ENCODE measurements around the gene DYSF.

The DYSF gene

DNA sequence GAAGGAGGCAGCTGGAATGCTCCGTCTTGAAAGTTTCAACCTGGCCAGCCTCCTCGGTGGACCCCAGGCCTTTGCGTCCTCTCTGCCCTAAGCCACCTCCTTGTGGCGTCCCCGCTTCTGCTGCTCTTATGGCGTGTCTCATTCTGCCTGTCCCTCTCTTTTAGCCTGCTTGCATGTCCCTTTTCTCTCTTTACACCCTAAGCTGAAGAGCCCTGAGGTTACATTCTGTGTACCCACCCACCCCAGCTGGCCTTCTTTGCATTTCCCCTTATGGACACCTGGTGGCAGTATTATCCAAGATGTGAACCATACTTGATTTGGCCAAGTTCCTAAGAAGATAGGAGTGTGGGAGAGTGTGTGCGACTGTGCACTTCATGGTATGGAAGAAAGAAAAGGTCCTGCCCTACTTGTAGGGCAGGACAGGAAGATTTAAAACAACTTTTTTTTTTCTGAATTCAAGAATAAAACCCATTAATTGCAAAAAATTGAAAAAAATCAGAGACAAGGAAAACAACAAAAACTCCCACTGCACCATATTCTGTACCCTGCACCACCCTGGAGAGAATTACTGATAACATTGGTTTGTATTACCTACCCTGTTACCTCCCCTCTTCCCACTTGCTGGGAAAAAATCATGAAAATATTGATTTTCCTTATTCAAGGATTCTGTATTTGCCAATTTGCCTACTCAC, 77.4 kb downstream of the DYSF start:
- DNase-seq (ENCODE audit: low spot score) = peak; percentile 76

DNA sequence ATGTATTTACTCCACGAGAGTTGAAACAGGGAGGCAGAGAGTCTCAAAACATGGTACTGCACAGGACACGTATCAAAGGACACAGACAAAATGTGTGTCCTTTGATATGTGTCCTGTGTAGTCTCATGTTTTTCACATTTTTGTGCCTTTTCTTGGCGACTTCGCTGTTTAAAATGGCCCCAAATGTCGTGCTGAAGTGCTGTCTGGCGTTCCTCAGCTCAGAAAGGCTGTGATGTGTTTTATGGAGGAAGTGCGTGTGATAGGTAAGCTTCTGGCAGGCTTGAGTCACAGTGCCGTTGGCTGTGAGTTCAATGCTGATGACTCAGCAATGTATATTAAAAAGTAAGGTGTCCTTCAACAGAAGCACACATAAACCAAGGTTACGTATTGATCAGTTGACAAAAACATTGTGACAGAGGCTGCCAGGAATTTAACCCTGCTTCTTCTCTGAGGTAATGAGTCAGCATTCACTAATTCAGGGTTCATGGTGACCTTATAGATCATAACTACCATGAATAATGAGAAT, 78.2 kb downstream of the DYSF start:
- no peak for DNase-seq (ENCODE audit: low spot score)

DNA sequence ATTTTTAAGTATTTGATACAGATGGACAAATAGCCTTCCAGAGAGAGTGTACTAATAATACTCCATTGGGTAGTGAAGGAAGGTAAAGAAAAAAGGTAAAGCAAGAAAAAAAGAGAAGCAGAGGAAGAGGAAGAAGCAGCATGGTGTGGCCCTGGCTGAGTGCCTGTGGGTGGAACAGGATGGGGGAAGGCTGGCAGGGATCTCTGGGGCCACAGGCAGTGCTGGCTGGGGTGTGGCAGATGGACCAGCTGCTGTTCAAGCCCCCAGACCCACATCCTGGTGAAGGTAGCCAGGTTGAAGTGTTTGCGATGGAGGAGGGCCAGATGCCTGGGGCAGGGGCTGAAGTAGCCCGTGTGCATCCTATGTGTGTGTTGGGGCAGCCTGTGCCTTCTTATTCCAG, 79.0 kb downstream of the DYSF start:
- DNase-seq (ENCODE audit: low spot score) = no peak

DNA sequence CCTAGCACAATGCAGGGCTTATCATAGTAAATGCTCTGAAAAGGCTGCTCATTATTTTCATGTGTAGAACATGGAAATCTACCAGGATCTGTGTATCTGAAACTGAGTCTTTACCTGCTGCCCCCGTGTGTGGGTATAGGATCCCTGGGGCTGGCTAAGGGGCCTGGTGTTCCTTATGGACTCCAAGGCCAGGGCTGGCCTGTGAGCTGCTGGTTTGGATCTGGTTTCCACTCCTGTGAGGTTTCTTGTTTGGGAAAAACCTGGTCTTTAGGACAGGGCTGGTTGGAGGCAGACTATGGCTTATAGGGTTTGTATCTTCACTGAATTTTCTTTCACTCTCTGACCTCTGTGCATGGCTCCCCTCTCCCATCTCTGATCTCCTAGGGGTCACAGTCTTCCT, 80.8 kb downstream of the DYSF start:
- DNase-seq (ENCODE audit: low spot score) = no peak

DNA sequence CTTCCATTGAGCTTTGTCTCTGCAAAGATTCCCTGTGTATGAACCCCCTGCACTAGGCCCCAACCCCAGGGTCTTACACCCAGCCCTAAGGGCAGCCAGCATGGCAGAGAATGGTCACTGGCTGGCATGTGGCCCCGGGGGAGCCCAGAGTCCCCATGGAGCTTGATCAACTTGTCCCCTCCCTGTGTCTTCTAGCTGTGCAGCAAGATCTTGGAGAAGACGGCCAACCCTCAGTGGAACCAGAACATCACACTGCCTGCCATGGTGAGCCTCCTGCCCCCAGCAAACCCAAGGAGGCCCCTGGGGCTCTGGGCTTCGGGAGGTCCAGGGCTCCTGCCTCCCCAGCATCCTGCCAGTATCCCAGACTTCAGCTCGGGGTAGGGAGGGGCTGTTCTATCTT, 81.5 kb downstream of the DYSF start:
- no peak for DNase-seq (ENCODE audit: low spot score)

DNA sequence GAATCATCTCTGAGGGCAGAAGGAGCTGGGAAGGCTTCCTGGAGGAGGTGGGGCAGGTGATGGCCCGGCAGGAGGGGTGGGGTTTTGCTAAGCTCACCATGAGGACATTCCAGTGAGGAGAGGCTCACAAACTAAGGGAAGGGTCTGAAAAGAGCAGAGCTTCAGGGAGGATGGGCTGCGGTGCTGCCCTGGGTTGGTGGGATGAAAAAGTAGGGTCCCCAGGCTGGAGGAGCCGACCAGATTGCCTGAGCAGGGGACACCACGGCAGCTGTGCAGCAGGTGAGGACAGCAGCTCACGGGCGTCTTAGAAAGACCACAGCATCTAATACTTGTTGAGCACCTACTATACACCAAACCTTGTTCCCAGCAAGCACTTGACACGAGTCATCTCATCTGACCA, 82.2 kb downstream of the DYSF start:
- no peak for DNase-seq (ENCODE audit: low spot score)

DNA sequence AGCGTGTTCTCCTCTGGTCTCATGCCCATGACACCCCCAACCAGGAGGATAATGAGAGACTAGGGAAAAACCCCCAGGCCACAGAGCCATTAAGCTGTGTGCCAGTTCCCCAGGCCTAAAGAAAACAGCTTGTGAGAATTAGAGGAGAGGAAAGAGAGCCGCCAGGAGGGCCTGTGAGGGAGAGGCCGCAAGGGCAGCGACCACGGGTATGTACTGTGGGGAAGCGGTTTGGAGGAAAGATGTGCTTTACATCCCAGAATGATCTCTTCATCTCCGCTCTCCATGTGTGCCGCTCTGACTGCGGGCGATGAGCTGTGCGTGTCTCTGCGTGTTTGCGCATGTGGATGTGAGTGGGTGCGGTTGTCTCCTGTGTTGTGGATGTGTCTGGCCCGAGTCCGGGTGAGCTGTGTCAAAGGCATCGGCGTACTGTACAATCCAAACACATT, 82.9 kb downstream of the DYSF start:
- peak; percentile 85 for DNase-seq (ENCODE audit: low spot score)

DNA sequence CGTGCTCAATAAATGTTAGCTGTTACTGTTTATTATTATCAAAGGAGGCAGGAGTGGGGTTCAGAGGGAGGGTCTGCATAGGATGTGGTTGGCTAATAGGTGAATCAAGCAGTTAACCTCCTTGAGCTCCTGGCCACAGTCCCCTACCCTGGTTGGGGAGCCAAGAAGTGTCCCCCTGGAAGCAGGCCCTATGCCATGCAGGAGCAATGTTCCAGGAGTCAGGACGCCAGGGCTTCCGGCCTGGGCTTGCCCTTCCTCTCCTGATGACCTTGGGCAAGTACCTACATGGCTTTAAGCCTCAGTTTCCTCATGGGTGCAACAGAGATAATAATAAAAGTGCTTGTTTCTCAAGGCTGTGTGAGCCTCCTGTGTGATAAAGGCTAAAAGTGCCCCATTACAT, 84.9 kb downstream of the DYSF start:
- no peak for DNase-seq (ENCODE audit: low spot score)

DNA sequence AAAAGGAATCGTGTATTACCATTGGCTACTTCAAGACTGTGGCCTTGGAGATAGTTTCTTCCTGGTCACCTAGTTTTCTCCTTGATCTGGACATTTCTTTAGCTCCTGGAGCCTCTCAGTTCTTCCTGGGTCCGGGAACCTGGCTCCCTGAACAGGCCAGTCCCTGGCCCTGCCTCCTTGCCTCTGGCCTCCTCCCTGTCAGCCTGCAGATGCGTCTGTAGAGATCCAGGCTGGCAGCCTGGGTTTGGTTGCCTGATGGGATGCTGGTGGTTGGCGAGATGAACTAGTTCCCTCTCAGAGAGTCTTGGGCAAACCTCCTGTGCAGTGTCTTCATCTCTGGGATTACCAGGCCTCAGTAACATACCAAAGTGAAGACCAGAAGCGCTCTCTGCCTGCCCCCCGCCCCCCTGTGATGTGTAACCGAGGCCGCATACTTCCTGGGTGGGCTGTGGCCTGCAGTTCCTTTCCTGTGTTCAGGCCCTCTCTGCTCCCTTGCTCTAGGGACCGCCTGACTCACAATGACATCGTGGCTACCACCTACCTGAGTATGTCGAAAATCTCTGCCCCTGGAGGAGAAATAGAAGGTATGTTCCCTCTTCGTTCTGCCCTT, 85.4 kb downstream of the DYSF start:
- no peak for DNase-seq (ENCODE audit: low spot score)

DNA sequence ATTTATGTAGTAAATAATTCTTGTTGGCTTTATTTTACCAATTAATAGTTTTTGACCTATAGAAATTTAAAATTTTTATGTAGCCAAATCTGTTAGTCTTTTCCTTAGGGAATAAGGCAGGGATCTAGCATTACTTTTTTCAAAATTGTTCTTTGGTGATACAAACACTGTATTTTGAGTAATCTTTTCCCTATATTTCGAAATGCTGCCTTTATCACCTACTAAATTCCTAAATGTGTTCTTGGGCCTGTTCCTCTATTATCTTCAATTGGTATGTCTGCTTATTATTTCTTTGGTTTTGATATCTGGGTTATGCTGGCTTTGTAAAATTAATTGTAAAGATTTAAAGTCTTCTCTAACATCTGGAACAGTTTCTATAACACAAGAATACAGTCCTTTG, 87.5 kb downstream of the DYSF start:
- no peak for DNase-seq (ENCODE audit: low spot score)

DNA sequence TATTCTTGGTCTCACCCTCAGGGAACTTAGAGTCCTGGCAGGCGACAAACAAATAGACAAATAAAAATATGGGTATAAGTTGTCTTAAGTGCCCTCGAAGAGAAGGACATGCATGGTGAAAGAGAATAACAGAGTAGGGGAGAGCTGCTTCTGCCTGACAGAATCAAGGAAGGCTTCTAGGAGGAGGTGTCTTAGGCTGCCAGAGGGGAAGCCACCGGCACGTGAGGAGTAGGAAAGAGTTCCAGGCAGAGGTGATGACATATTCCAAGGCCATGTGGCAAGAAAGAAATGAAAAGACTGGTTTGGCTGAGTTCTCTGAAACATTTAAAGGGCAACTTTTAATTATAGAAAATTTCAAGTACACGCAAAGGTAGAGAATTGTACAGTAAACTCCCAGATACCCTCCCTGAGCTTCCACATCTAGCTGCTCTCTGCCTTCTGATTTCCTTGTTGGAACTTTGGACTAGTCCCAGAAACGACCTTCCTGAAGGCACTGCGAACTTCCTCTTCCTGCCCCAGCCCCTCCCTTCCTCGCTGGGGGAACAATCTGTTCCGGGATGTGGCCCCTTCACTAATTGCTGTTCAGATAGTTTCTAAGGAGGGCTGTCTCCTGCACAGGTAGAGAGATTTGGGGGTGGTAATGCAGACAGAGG, 91.7 kb downstream of the DYSF start:
- DNase-seq (ENCODE audit: low spot score) = no peak

DNA sequence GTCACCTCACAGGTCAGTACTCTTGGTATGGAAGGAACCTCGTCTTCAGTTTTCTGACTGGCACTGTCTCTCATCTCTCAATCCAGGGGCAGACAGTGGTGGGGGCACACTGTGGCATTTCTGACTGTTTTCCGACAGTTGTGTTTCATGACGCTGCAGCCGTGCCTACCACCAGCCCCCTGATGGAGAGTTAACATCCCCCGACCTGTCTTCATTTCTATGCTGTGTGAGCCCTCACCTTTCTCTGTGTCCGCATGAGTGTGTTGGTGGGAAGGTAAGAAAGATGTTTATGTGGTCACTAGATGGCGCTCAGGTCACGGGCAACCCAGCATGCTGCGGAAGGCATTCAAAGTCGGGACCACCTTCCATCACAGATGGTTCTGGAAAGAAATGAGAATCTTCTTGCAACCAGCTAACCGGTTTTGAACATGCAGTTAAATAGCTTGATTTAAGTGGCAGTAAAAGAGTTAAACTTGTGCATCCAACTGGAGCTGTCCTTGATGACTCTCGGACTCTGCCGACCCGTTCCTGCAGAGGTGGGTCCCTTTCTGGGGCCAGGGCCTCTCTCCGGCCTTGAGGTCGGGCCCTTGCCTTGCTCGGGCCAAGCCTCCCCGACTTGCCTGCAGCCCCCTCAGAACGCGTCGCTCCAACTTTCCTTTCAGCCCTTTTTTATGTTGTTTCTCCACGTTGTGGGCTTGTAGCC, 92.4 kb downstream of the DYSF start:
- peak; percentile 77 for DNase-seq (ENCODE audit: low spot score)

DNA sequence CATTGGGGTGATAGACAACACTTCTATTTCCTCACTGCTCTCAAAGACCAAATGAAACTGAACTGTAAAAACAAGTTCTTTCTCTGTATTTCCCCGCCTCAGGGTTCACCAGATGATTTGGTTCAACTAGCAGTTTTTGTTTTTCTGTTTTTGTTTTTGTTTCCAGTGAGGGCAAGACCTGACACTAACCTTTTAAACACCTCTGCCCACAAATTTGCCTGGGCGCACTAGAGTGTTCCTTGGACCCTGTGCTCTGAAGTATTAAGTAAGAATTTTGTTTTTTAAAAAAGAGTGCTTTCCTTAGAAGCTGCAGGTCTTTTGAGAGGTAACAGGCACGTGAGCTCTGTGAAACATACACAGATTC, 92.9 kb downstream of the DYSF start:
- DNase-seq (ENCODE audit: low spot score) = no peak

DNA sequence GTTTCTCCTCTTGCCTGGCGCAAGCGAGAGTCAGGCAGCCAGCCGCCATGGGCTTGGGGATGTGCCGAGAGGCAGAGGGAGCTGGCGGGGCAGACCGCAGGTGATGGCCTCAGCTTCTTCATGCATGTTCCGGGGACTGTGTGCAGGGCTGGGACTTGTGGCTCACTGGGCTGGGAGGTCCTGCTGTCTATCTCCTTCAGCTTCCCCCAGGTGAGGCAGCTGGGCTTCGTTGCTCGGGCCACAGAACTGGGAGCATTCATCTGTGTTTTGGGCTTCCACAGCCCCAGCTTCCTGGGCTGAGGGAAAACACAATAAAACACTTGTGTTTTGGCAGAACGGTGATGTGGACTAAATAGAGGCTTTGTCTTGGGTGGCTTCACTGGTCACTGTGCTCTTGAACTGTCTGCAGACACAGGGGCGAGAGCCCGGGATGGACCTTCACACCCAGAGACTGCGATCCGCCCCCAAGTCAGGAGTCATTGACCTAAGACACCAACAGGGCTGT, 93.5 kb downstream of the DYSF start:
- DNase-seq (ENCODE audit: low spot score) = no peak

DNA sequence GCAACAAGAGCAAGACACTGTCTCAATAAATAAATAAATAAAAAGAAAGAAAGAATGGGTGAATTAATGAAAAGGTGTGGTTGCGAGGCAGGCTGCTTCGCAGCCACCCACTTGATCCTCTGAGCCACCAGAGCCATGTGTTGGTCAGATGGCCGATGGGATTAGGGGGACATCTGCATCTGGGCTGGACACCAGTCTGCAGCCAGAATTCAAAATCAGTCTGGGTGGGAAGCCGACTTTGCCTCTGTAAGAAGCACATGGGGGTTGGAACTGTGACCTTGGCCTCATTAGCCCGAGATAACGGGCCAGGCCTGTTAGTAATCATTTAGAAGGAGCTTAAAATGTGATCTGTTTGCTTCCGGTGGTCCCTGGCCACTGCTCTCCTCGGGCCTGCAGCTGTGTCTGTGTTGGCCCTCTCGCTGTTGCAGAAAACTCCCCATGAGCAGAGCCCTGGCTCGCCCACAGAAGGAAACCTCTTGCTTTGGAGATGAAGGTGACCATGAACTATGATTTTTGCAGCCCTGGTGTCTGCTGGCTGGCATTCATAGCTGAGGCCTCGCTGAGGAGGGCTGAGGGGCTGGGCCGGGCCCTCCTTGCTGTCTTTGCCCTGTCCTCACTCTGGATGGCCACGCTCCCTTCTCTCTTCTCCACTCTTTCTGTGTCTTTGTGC, 94.4 kb downstream of the DYSF start:
- DNase-seq (ENCODE audit: low spot score) = no peak

DNA sequence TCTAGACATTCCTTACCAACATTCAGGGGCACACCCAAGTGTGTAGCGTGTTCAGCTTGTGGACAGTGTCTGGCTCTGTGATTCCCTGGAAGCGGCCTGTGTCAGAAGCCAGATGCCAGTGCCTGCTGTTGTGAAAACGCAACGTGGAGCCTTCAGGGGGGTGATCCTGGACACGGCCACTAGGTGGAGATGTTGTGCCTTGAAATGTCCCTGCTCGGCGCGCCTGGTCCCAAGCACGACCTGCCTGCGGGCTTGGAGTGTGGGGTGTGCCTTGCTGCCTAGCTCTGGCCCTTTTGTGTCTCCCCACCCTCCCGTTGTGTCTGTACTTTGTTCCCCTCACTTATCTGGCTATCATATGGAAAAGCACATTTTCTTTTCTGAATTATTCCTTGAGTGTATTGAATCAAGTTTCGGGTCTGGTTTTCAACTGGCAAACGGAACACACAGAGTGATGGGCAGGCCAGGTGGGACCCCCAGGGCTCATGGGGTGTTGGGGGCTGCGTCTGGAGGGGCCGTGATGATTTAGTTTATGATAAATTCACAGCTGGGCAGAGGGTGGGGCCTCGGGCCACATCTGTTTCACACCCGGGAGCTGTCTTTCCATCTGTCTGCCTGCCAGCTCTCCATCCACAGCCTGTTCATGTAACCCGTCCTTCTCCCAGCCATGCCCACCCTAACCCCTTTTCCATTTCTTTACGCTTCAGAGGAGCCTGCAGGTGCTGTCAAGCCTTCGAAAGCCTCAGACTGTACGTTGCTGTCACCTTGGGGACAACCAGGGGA, 95.5 kb downstream of the DYSF start:
- DNase-seq (ENCODE audit: low spot score) = peak; percentile 91

DNA sequence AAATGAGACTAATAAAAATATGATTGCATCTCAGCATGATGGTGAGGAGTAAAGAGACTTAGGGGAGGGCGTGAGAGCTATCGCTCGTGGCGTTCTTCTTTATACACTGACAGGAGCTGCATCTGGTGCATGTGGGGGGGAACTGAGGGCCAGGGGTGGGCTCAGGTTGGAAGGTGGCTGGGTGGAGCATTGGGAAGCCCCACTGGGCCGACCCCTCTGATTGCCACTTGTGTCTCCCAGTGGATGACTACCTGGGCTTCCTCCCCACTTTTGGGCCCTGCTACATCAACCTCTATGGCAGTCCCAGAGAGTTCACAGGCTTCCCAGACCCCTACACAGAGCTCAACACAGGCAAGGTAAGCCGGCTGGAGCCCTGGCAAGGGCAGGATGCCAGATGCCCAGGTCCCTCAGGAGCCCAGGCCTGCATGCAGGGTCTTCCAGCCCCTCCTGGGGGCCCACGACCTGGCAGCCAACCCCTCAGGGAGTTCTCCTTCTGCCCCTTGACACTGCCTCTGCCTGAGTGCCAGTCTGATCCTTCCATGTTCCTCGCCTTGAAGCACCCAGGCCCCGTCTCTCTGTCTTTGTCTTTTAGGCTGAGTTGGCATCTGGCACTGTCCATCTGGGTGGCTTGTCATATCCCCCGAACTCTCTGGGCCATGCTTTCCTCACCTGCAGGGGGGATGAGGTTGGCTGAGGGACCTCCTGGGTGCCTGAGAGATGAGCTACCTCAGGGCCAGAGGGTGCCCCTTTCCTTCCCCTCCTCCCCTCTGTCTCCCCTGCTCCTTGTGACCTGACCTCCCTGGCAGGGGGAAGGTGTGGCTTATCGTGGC, 97.7 kb downstream of the DYSF start:
- no peak for DNase-seq (ENCODE audit: low spot score)

DNA sequence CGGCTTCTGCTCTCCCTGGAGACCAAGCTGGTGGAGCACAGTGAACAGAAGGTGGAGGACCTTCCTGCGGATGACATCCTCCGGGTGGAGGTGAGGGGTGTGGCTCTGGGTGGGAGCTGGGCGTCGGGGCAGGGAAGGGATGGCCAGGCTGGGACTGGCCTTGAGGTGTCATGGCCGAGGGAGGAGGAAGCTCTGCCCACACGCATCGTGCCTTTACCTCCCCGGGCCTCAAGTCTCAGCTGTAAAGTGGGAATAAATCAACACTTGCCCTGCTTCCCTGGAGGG, 98.2 kb downstream of the DYSF start:
- DNase-seq (ENCODE audit: low spot score) = no peak

DNA sequence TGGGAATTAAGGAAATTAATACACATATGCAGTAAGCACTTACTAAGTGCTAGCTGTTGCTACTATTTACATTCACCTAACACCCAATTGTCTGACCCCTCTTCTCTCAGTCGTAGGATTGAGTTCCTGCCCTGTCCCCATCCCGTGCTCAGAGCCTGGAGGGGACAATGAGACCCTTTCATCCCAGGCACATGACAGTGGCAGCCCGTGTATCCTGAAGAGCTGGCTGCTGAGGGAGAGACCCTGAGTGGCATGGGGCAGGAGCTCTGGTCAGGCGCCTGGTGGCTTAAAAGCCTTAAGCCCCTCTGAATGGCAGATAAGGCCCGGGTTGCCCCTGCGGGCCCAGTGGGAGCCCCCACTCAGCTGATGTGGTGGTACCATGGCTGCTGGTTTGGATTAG, 99.0 kb downstream of the DYSF start:
- DNase-seq (ENCODE audit: low spot score) = no peak

DNA sequence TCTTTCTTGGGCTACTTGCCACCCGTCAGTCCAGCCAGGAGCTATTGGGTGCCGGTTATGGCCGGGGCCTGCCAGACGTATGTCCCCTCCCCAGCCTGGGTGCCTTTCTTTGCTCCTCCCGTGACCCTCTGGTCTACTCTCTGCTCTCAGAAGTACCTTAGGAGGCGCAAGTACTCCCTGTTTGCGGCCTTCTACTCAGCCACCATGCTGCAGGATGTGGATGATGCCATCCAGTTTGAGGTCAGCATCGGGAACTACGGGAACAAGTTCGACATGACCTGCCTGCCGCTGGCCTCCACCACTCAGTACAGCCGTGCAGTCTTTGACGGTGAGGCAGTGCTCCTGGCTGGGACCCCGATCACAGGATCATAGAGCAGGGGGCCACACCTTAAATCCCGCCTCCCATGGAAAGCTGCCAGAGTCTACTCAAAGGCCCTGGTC, 99.5 kb downstream of the DYSF start:
- no peak for DNase-seq (ENCODE audit: low spot score)

Data from AG20443 (cell line).